ENCODE measurements around the gene SOHLH1.

GRCh38 chr9:135727257-135727875 is 28.1 kb upstream of the SOHLH1 start:
- TF ChIP-seq POLR2A (IDR thresholded peaks at IDR 0.05), result no peak
- no peak for TF ChIP-seq CTCF (IDR thresholded peaks at IDR 0.05)
